PFSK-1 (cell line): ENCODE measurements around the gene CD14. TPM values are rescaled to one million over a fixed set of nuclear protein-coding genes. Genes with fewer than 3 reads are reported as not detected.

Experiments
- FOXP2 ChIP-seq: optimal IDR thresholded peaks from 2 replicates; pipeline ENCODE3; 2011; ENCODE audit warnings: borderline replicate concordance, control low read depth, inconsistent platforms; ENCODE audit not compliant: insufficient read depth; ENCODE audit errors: extremely low read length, extremely low read depth
- POLR2AphosphoS5 ChIP-seq: IDR thresholded peaks from 2 replicates; pipeline ENCODE4 v1.6.1; 2012; ENCODE audit warnings: low read depth, mild to moderate bottlenecking, control low read depth, low read length, moderate library complexity
- REST ChIP-seq, 2 experiments: IDR thresholded peaks; 2 replicates each; pipeline versions ENCODE4 v1.6.1 to v1.8.0; 2011 to 2012; ENCODE audit warnings: low read depth in 2 of 2, low read length in 2 of 2, control low read depth in 1 of 2, inconsistent platforms in 1 of 2, mild to moderate bottlenecking in 1 of 2, moderate library complexity in 1 of 2; ENCODE audit not compliant: insufficient read depth in 1 of 2
- SIN3A ChIP-seq: IDR thresholded peaks from 2 replicates; pipeline ENCODE4 v1.6.1; 2012; ENCODE audit warnings: mild to moderate bottlenecking, low read length, moderate library complexity, borderline replicate concordance; ENCODE audit not compliant: insufficient read depth
- TAF1 ChIP-seq: IDR thresholded peaks from 2 replicates; pipeline ENCODE4 v1.6.1; 2012; ENCODE audit warnings: low read length, control low read depth, borderline replicate concordance; ENCODE audit not compliant: insufficient read depth
- polyA plus RNA-seq: library from polyadenylated mRNA; unstranded; fragments of >200 nt; gene quantifications from one replicate; pipeline ENCODE4 v1.2.1, GENCODE V29; 2012; ENCODE audit warnings: low read depth, missing spikeins; ENCODE audit not compliant: insufficient read length

CD14 gene
- polyA plus RNA-seq, result 0.40 TPM

- TF ChIP-seq TAF1 (no peak), FOXP2 (no peak), POLR2AphosphoS5 (no peak), SIN3A (no peak), REST (IDR thresholded peaks at IDR 0.05; ENCODE audit: insufficient read depth in 1 of 2, low read depth in 2 of 2, low read length in 2 of 2) (no peak)
Observed at GRCh38 chr5:140633021-140633471, at the start of gene CD14. Gene CD14, minus strand, starts transcription at chr5:140633175. Its CDS starts 104 bp downstream, at chr5:140633071.

- TF ChIP-seq FOXP2, result no peak
- TF ChIP-seq SIN3A, result no peak
Observed at GRCh38 chr5:140678993-140679392, 46.0 kb upstream of the CD14 start.

- TF ChIP-seq POLR2AphosphoS5 (no peak), SIN3A (no peak), FOXP2 (no peak), TAF1 (no peak), REST (IDR thresholded peaks at IDR 0.05; ENCODE audit: insufficient read depth in 1 of 2, low read depth in 2 of 2, low read length in 2 of 2) (no peak)
Observed at GRCh38 chr5:140677947-140678346, 45.0 kb upstream of the CD14 start.

- TF ChIP-seq POLR2AphosphoS5 (no peak), FOXP2 (no peak), SIN3A (no peak), TAF1 (no peak), REST (IDR thresholded peaks at IDR 0.05; ENCODE audit: insufficient read depth in 1 of 2, low read depth in 2 of 2, low read length in 2 of 2) (no peak)
Observed at GRCh38 chr5:140674629-140675028, 41.7 kb upstream of the CD14 start.

- TF ChIP-seq POLR2AphosphoS5 (no peak), FOXP2 (no peak), SIN3A (no peak), REST (IDR thresholded peaks at IDR 0.05; ENCODE audit: insufficient read depth in 1 of 2, low read depth in 2 of 2, low read length in 2 of 2) (no peak), TAF1 (no peak)
Observed at GRCh38 chr5:140674211-140674610, 41.2 kb upstream of the CD14 start.
